Common myeloid progenitor, CD34-positive (primary cell): ENCODE measurements around the gene CCDC50.

Experiments used
- CTCF ChIA-PET: fragments of 350-600 bp; sonication (Branson Sonifier 250); formaldehyde crosslinking; loops from one replicate; lab custom pipeline; 2021; ENCODE audit warnings: antibody characterized with exemption; lab: Charles Lee
- POLR2A ChIA-PET: fragments of 350-600 bp; sonication (Branson Sonifier 250); formaldehyde crosslinking; loops from one replicate; lab custom pipeline; 2021; ENCODE audit warnings: antibody characterized with exemption; lab: Charles Lee
- DNase-seq, 3 donors: peaks; one replicate each; pipeline versions ENCODE4 v3.0.0 to v3.0.0-alpha.2; 2013
- H3K27ac ChIP-seq, 2 experiments: 1 replicate in 1 of 2; 2 replicates in 1 of 2; pipeline ENCODE4 v1.7.0; 2013; ENCODE audit warnings: inconsistent platforms in 2 of 2, low read length in 2 of 2, mild to moderate bottlenecking in 2 of 2, low read depth in 1 of 2, moderate library complexity in 1 of 2; ENCODE audit not compliant: severe bottlenecking in 2 of 2, insufficient read depth in 1 of 2, poor library complexity in 1 of 2
- H3K27me3 ChIP-seq, 5 experiments: replicated peaks in 2 of 5; 1 replicate in 3 of 5; 2 replicates in 2 of 5; pipeline versions ENCODE4 v1.6.1 to v1.7.0; 2013; ENCODE audit warnings: low read length in 4 of 5, mild to moderate bottlenecking in 2 of 5, moderate library complexity in 2 of 5, inconsistent platforms in 1 of 5; ENCODE audit not compliant: insufficient read depth in 5 of 5, control insufficient read depth in 4 of 5
- H3K36me3 ChIP-seq, 4 experiments: 1 replicate in 2 of 4; 2 replicates in 2 of 4; pipeline versions ENCODE4 v1.6.1 to v1.7.0; 2013; ENCODE audit warnings: low read length in 3 of 4, control low read depth in 1 of 4, mild to moderate bottlenecking in 1 of 4; ENCODE audit not compliant: control insufficient read depth in 4 of 4, insufficient read depth in 4 of 4
- H3K4me1 ChIP-seq, 4 experiments: 1 replicate in 3 of 4; 2 replicates in 1 of 4; pipeline versions ENCODE4 v1.6.1 to v1.7.1; 2013; ENCODE audit warnings: low read length in 3 of 4, mild to moderate bottlenecking in 3 of 4, control low read depth in 1 of 4, inconsistent platforms in 1 of 4, moderate library complexity in 1 of 4; ENCODE audit not compliant: control insufficient read depth in 4 of 4, insufficient read depth in 4 of 4; ENCODE audit errors: control extremely low read depth in 1 of 4
- H3K4me3 ChIP-seq, 7 experiments: 1 replicate in 4 of 7; 2 replicates in 3 of 7; pipeline versions ENCODE4 v1.5.1 to v1.7.0; 2013; ENCODE audit warnings: mild to moderate bottlenecking in 7 of 7, low read length in 6 of 7, moderate library complexity in 6 of 7, inconsistent platforms in 2 of 7, low read depth in 2 of 7, control low read depth in 1 of 7; ENCODE audit not compliant: insufficient read depth in 4 of 7, control insufficient read depth in 1 of 7; ENCODE audit errors: extremely low read depth in 1 of 7
- H3K9me3 ChIP-seq, 5 experiments: 1 replicate in 4 of 5; 2 replicates in 1 of 5; pipeline versions ENCODE4 v1.6.1 to v1.7.1; 2013; ENCODE audit warnings: low read length in 4 of 5, mild to moderate bottlenecking in 2 of 5, inconsistent platforms in 1 of 5, low read depth in 1 of 5, moderate library complexity in 1 of 5; ENCODE audit not compliant: control insufficient read depth in 4 of 5, insufficient read depth in 2 of 5; ENCODE audit errors: control extremely low read depth in 1 of 5
- WGBS: methylation state at CpG from one replicate; pipeline ENCODE4 v1.1.5; 2013; ENCODE audit not compliant: insufficient coverage; 5-methylcytosine and 5-hydroxymethylcytosine counted together

CCDC50 gene

GRCh38 chr3:191292243-191293015 is 36.8 kb upstream of the CCDC50 start:
- Histone ChIP-seq H3K27me3 (no peaks in the 10 kb centered on the region), H3K36me3 (no peaks in the 10 kb centered on the region), H3K4me3 (no peak overlapping the region), H3K4me1 (peaks cover 0 to 3% (median 0%) of the 10 kb centered on the region in 4 experiments), H3K27ac (no peak overlapping the region), H3K9me3 (no peaks in the 10 kb centered on the region)
- DNase-seq, result peak in 1 of 3 donors; percentile 2
- POLR2A ChIA-PET, result no interaction called here
- CTCF ChIA-PET, result no interaction called here
- 100% methylated on average over 1 of the region's 5 CpGs for WGBS

GRCh38 chr3:191294291-191294690 is 34.9 kb upstream of the CCDC50 start:
- no peak for DNase-seq
- Histone ChIP-seq H3K4me1 (peaks cover 0 to 3% (median 0%) of the 10 kb centered on the region in 4 experiments), H3K36me3 (no peaks in the 10 kb centered on the region), H3K9me3 (no peaks in the 10 kb centered on the region), H3K27ac (no peak overlapping the region), H3K27me3 (no peaks in the 10 kb centered on the region), H3K4me3 (no peak overlapping the region)
- CTCF ChIA-PET, result no interaction called here
- WGBS, result no CpG with 5 or more reads among the region's 1 CpG
- POLR2A ChIA-PET, result no interaction called here

GRCh38 chr3:191296041-191296541 is 33.1 kb upstream of the CCDC50 start:
- CTCF ChIA-PET, result no interaction called here

GRCh38 chr3:191298846-191299245 is 30.3 kb upstream of the CCDC50 start:
- Histone ChIP-seq H3K9me3 (no peaks in the 10 kb centered on the region), H3K4me1 (peaks cover 0 to 3% (median 0%) of the 10 kb centered on the region in 4 experiments), H3K36me3 (no peaks in the 10 kb centered on the region), H3K4me3 (no peak overlapping the region), H3K27ac (no peak overlapping the region), H3K27me3 (no peaks in the 10 kb centered on the region)
- ChIA-PET POLR2A (no interaction called here), CTCF (no interaction called here)
- no peak for DNase-seq

More at GRCh38 chr3:191296041-191296541, 33.1 kb upstream of the CCDC50 start:
- POLR2A ChIA-PET, result no interaction called here
- no peak overlapping the region for H3K27ac ChIP-seq
- no peak overlapping the region for H3K4me3 ChIP-seq
- H3K9me3 ChIP-seq, result no peaks in the 10 kb centered on the region
- peak; percentile 8 to 65 (median 33) for DNase-seq
- H3K27me3 ChIP-seq, result no peaks in the 10 kb centered on the region
- H3K36me3 ChIP-seq, result no peaks in the 10 kb centered on the region
- peaks cover 0 to 3% (median 0%) of the 10 kb centered on the region in 4 experiments for H3K4me1 ChIP-seq
- 74% methylated on average over 3 of the region's 4 CpGs for WGBS

- DNase-seq, result no peak
- H3K4me3 ChIP-seq, result no peak overlapping the region
- CTCF ChIA-PET, result no interaction called here
- 90% methylated on average over 1 of the region's 1 CpG for WGBS
- H3K9me3 ChIP-seq, result no peaks in the 10 kb centered on the region
- POLR2A ChIA-PET, result no interaction called here
- H3K27ac ChIP-seq, result no peak overlapping the region
- no peaks in the 10 kb centered on the region for H3K27me3 ChIP-seq
- H3K4me1 ChIP-seq, result peaks cover 0 to 3% (median 0%) of the 10 kb centered on the region in 4 experiments
- no peaks in the 10 kb centered on the region for H3K36me3 ChIP-seq
These were observed 28.8 kb upstream of the CCDC50 start for GRCh38 chr3:191300422-191300821.

GRCh38 chr3:191301017-191301416 is 28.2 kb upstream of the CCDC50 start:
- Histone ChIP-seq H3K9me3 (no peaks in the 10 kb centered on the region), H3K36me3 (no peaks in the 10 kb centered on the region), H3K4me1 (peaks cover 0 to 3% (median 0%) of the 10 kb centered on the region in 4 experiments), H3K27ac (no peak overlapping the region), H3K27me3 (no peaks in the 10 kb centered on the region), H3K4me3 (no peak overlapping the region)
- POLR2A ChIA-PET, result no interaction called here
- CTCF ChIA-PET, result no interaction called here
- no CpG with 5 or more reads among the region's 1 CpG for WGBS
- peak in 1 of 3 donors; percentile 8 for DNase-seq

- Histone ChIP-seq H3K36me3 (no peaks in the 10 kb centered on the region), H3K4me3 (no peak overlapping the region), H3K27ac (no peak overlapping the region), H3K27me3 (no peaks in the 10 kb centered on the region), H3K4me1 (no peaks in the 10 kb centered on the region), H3K9me3 (no peaks in the 10 kb centered on the region)
- ChIA-PET POLR2A (no interaction called here), CTCF (no interaction called here)
- 100% methylated on average over 1 of the region's 5 CpGs for WGBS
- DNase-seq, result no peak
These were observed 27.3 kb upstream of the CCDC50 start for GRCh38 chr3:191301782-191302411.
